OCI-LY3 (cell line): ENCODE results near the gene LIN54.
"Not testable (repeated sequence)": the region's sequence is repeated elsewhere in the genome, so short reads cannot be mapped to it uniquely, and the experiment has no call there.

ENCODE experiments used
- CTCF ChIP-seq: fragments of 200-600, 300-600 bp; sonication (generic); IDR thresholded peaks from 2 replicates; pipeline ENCODE4 v1.5.1; 2014; ENCODE audit warnings: antibody characterized with exemption, low read length, low read depth
- EZH2phosphoT487 ChIP-seq: fragments of 200-600 bp; shearing (Covaris generic); IDR thresholded peaks from 2 replicates; pipeline ENCODE4 v1.6.1; 2018; ENCODE audit warnings: antibody characterized with exemption, mixed run types, low read depth

- TF ChIP-seq CTCF, EZH2phosphoT487: not testable (repeated sequence)
Measured at GRCh38 chr4:82913968-82914367, 96.7 kb downstream of the LIN54 start.
